Liver (tissue), 9 donors: ENCODE measurements around the gene ELK4. TPM values are rescaled to one million over a fixed set of nuclear protein-coding genes. Genes with fewer than 3 reads are reported as not detected.

ENCODE experiments used
- DNase-seq: peaks from one replicate; pipeline ENCODE4 v3.0.0-alpha.2; 2017; ENCODE audit warnings: low spot score
- H3K27ac ChIP-seq, 2 donors: one replicate each; pipeline ENCODE4 v1.7.0; 2013; ENCODE audit warnings: inconsistent platforms in 2 of 2, low read length in 2 of 2, control low read depth in 1 of 2, low read depth in 1 of 2, mild to moderate bottlenecking in 1 of 2
- H3K27me3 ChIP-seq, 4 donors: one replicate each; pipeline versions ENCODE4 v1.6.1 to v1.7.0; 2013; ENCODE audit warnings: low read length in 3 of 4, inconsistent platforms in 1 of 4, mild to moderate bottlenecking in 1 of 4, moderate library complexity in 1 of 4; ENCODE audit not compliant: control insufficient read depth in 4 of 4, insufficient read depth in 4 of 4
- H3K36me3 ChIP-seq, 4 donors: one replicate each; pipeline versions ENCODE4 v1.6.1 to v1.7.0; 2013; ENCODE audit warnings: low read length in 3 of 4, mild to moderate bottlenecking in 3 of 4, low read depth in 1 of 4, moderate library complexity in 1 of 4; ENCODE audit not compliant: control insufficient read depth in 4 of 4, insufficient read depth in 3 of 4
- H3K4me1 ChIP-seq, 4 donors: one replicate each; pipeline versions ENCODE4 v1.6.1 to v1.7.0; 2013; ENCODE audit warnings: low read length in 3 of 4, mild to moderate bottlenecking in 3 of 4, moderate library complexity in 1 of 4; ENCODE audit not compliant: control insufficient read depth in 4 of 4, insufficient read depth in 4 of 4
- H3K4me3 ChIP-seq, 3 donors: one replicate each; pipeline versions ENCODE4 v1.6.1 to v1.7.0; 2013; ENCODE audit warnings: low read length in 3 of 3, control low read depth in 1 of 3, low read depth in 1 of 3, mild to moderate bottlenecking in 1 of 3
- H3K9ac ChIP-seq, 2 donors: one replicate each; pipeline ENCODE4 v1.7.0; 2013; ENCODE audit warnings: low read length in 2 of 2, mild to moderate bottlenecking in 2 of 2, moderate library complexity in 2 of 2, control low read depth in 1 of 2, low read depth in 1 of 2
- H3K9me3 ChIP-seq, 4 donors: one replicate each; pipeline versions ENCODE4 v1.6.1 to v1.7.0; 2013; ENCODE audit warnings: low read length in 3 of 4; ENCODE audit not compliant: control insufficient read depth in 4 of 4
- CTCF ChIP-seq: fragments of 150-350 bp; IDR thresholded peaks from 2 replicates; pipeline ENCODE4 v1.5.1; 2017; ENCODE audit warnings: improper control_type of control experiment, low read depth, low read length; ENCODE audit not compliant: missing input control
- EGR1 ChIP-seq, 2 donors: IDR thresholded peaks; 2 replicates each; pipeline ENCODE4 v1.6.1; 2016 to 2018; ENCODE audit warnings: antibody characterized with exemption in 2 of 2, low read depth in 2 of 2
- FOXA2 ChIP-seq: IDR thresholded peaks from 2 replicates; pipeline ENCODE4 v1.6.1; 2016; ENCODE audit warnings: antibody characterized with exemption
- HNF4A ChIP-seq, 2 donors: conservative IDR thresholded peaks; 2 replicates each; pipeline ENCODE4 v1.6.1; 2016; ENCODE audit warnings: antibody characterized with exemption in 2 of 2, mild to moderate bottlenecking in 2 of 2
- HNF4G ChIP-seq: IDR thresholded peaks from 2 replicates; pipeline ENCODE4 v1.6.1; 2016; ENCODE audit warnings: antibody characterized with exemption
- JUND ChIP-seq, 2 donors: IDR thresholded peaks; 2 replicates each; pipeline ENCODE4 v1.6.1; 2016; ENCODE audit warnings: antibody characterized with exemption in 2 of 2
- NR2F2 ChIP-seq: IDR thresholded peaks from 2 replicates; pipeline ENCODE4 v1.6.1; 2016; ENCODE audit warnings: antibody characterized with exemption
- RXRA ChIP-seq, 2 donors: IDR thresholded peaks; 2 replicates each; pipeline ENCODE4 v1.6.1; 2017 to 2018; ENCODE audit warnings: antibody characterized with exemption in 2 of 2, mild to moderate bottlenecking in 1 of 2
- SP1 ChIP-seq: IDR thresholded peaks from 2 replicates; pipeline ENCODE4 v1.6.1; 2018; ENCODE audit warnings: antibody characterized with exemption, mild to moderate bottlenecking
- TAF1 ChIP-seq: conservative IDR thresholded peaks from 2 replicates; pipeline ENCODE4 v1.6.1; 2016; ENCODE audit warnings: antibody characterized with exemption, mild to moderate bottlenecking
- YY1 ChIP-seq: IDR thresholded peaks from 2 replicates; pipeline ENCODE4 v1.6.1; 2016; ENCODE audit warnings: antibody characterized with exemption, mild to moderate bottlenecking
- ZBTB33 ChIP-seq: IDR thresholded peaks from 2 replicates; pipeline ENCODE4 v1.6.1; 2016; ENCODE audit warnings: antibody characterized with exemption
- WGBS: extraction: QIAGEN DNeasy Blood & Tissue Kit; methylation state at CpG from one replicate; pipeline ENCODE4 v1.1.7; 2013; 5-methylcytosine and 5-hydroxymethylcytosine counted together
- polyA plus RNA-seq, 2 donors: library from polyadenylated mRNA; stranded (reverse) in 1 of 2; unstranded in 1 of 2; fragments of 200-250 nt in 1 of 2; fragments of >200 nt in 1 of 2; fragmentation: Nextera tagmentation in 1 of 2; extraction: Ambion mirVana in 1 of 2; gene quantifications; one replicate each; pipeline versions ENCODE4 v1.2.1 to v1.2.3, GENCODE V29; 2013 to 2015
- total RNA-seq, 2 donors: library from RNA; depleted of rRNA; stranded (reverse); fragments of >200 nt; gene quantifications; one replicate each; pipeline ENCODE4 v1.2.3, GENCODE V29; 2014
- TF ChIP-seq, protein P1 (sequence below): IDR thresholded peaks from 2 replicates; pipeline ENCODE4 v1.6.1; 2016; ENCODE audit warnings: antibody characterized with exemption
- TF ChIP-seq, protein P2 (sequence below): IDR thresholded peaks from 2 replicates; pipeline ENCODE4 v1.6.1; 2016; ENCODE audit warnings: antibody characterized with exemption, mild to moderate bottlenecking
- donor health status: healthy.
- donor health status: healthy.
- donor health status: healthy.
- donor health status: healthy.
- donor health status: healthy.

Gene ELK4
- total and polyA plus RNA-seq, 4 donors: 3.5 to 20.2 (median 6.9) TPM

- peak; percentile 57 for DNase-seq
- Histone ChIP-seq H3K4me1 (peaks cover 15 to 71% (median 63%) of the 10 kb centered on the region in 4 donors), H3K27ac (peak overlapping the region; percentile 47 to 80), H3K27me3 (no peaks in the 10 kb centered on the region), H3K36me3 (no peaks in the 10 kb centered on the region), H3K9me3 (no peaks in the 10 kb centered on the region), H3K9ac (peak overlapping the region in 1 of 2 donors; percentile 67), H3K4me3 (peak overlapping the region; percentile 3 to 87 (median 78))
- TF ChIP-seq SP1: peak; percentile 5
- TF ChIP-seq FOXA2: no peak
- TF ChIP-seq NR2F2: peak; percentile 42
- no peak for TF ChIP-seq EGR1 (IDR thresholded peaks at IDR 0.05; ENCODE audit: low read depth in 2 of 2)
- WGBS: 24% methylated on average over 10 of the region's 10 CpGs
Measured at GRCh38 chr1:205678286-205679111, 46.7 kb upstream of the ELK4 start.

DNA sequence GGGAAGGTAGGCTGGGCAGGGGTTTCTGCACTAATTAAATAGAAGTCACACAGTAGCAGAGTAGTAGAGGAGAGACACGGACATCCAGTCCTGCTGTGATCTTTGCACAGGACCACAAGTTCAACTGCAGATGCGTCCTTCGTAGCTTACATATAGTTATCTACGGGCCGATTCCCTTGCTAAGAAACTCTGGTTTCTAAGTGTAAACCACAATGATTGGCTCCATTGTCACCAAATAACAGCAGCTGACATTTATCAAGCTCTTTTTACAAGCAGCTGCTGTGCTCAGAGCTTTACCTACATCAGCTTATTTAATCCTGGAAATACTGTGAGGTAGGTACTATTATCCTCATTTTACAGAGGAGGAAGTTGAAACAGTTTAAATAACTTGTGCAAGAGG lies 45.4 kb upstream of the ELK4 start:
- H3K4me1 ChIP-seq: peaks cover 23 to 84% (median 76%) of the 10 kb centered on the region in 4 donors
- no peaks in the 10 kb centered on the region for H3K27me3 ChIP-seq
- H3K4me3 ChIP-seq: no peak overlapping the region
- no peak for DNase-seq
- TF ChIP-seq HNF4A (conservative IDR thresholded peaks at IDR 0.05) (peak; percentile 47 to 63), RXRA (IDR thresholded peaks at IDR 0.05) (peak in 1 of 2 donors; percentile 4)
- TF ChIP-seq, protein P1, sequence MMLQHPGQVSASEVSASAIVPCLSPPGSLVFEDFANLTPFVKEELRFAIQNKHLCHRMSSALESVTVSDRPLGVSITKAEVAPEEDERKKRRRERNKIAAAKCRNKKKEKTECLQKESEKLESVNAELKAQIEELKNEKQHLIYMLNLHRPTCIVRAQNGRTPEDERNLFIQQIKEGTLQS: no peak
- H3K36me3 ChIP-seq: no peaks in the 10 kb centered on the region
- H3K27ac ChIP-seq: peak overlapping the region; percentile 57 to 77
- H3K9me3 ChIP-seq: no peaks in the 10 kb centered on the region
- H3K9ac ChIP-seq: no peak overlapping the region
- 24% methylated on average over 5 of the region's 5 CpGs for WGBS

DNA sequence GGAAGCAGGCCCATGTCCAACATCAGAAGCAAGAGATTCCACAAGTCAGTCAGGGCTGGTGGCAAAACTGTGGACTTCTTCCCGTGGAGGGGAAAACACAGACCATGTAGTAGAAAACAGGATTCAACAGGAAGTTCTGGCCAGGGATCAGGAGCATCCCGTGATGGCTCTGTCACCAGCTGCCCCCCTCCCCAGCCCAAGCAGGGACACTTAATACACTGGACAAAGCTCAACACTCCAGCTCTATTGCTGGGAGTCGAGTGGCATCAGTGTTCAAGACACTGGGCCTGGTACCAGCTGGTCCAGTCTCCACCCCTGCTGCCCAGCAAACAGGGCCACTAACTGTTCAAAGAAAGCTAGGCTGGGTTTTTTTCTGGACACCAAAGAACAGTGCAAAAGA lies 44.8 kb upstream of the ELK4 start:
- Histone ChIP-seq H3K9ac (no peak overlapping the region), H3K27me3 (no peaks in the 10 kb centered on the region), H3K4me3 (no peak overlapping the region), H3K36me3 (no peaks in the 10 kb centered on the region), H3K27ac (peak overlapping the region; percentile 57 to 77), H3K9me3 (no peaks in the 10 kb centered on the region), H3K4me1 (peaks cover 23 to 89% (median 82%) of the 10 kb centered on the region in 4 donors)
- TF ChIP-seq FOXA2: no peak
- DNase-seq: no peak
- 19% methylated on average over 3 of the region's 3 CpGs for WGBS

DNA sequence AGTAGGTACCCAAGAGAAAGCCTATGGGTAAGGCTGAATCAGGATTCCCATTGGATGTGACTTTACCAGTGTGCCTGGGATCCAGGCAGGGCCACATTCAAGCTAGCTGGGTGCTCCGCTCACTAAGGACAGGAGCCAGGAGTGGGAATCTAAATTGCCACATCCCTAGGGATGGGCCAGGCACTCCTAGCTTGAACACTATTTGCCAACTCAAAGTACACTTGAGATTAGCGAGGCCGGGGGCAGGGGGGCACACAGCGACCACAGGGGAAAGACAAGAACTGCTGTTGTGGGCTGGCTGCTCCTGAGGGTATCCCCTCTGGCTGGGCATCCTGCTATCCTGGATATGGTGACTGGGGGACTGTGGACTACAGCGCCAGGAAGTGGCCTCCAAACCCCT lies 44.2 kb upstream of the ELK4 start:
- H3K27ac ChIP-seq: peak overlapping the region; percentile 57 to 77
- DNase-seq: peak; percentile 59
- TF ChIP-seq EGR1 (IDR thresholded peaks at IDR 0.05; ENCODE audit: low read depth in 2 of 2) (peak in 1 of 2 donors; percentile 31), JUND (IDR thresholded peaks at IDR 0.05) (peak in 1 of 2 donors; percentile 49), YY1 (no peak), TAF1 (no peak), FOXA2 (peak; percentile 59), RXRA (IDR thresholded peaks at IDR 0.05) (peak; percentile 63 to 64), CTCF (no peak), HNF4G (peak; percentile 57), ZBTB33 (no peak), NR2F2 (no peak)
- TF ChIP-seq, protein P2, sequence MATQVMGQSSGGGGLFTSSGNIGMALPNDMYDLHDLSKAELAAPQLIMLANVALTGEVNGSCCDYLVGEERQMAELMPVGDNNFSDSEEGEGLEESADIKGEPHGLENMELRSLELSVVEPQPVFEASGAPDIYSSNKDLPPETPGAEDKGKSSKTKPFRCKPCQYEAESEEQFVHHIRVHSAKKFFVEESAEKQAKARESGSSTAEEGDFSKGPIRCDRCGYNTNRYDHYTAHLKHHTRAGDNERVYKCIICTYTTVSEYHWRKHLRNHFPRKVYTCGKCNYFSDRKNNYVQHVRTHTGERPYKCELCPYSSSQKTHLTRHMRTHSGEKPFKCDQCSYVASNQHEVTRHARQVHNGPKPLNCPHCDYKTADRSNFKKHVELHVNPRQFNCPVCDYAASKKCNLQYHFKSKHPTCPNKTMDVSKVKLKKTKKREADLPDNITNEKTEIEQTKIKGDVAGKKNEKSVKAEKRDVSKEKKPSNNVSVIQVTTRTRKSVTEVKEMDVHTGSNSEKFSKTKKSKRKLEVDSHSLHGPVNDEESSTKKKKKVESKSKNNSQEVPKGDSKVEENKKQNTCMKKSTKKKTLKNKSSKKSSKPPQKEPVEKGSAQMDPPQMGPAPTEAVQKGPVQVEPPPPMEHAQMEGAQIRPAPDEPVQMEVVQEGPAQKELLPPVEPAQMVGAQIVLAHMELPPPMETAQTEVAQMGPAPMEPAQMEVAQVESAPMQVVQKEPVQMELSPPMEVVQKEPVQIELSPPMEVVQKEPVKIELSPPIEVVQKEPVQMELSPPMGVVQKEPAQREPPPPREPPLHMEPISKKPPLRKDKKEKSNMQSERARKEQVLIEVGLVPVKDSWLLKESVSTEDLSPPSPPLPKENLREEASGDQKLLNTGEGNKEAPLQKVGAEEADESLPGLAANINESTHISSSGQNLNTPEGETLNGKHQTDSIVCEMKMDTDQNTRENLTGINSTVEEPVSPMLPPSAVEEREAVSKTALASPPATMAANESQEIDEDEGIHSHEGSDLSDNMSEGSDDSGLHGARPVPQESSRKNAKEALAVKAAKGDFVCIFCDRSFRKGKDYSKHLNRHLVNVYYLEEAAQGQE: peak; percentile 47
- TF ChIP-seq, protein P1: no peak

More for the DNA sequence above, 44.2 kb upstream of the ELK4 start:
- H3K27me3 ChIP-seq: no peaks in the 10 kb centered on the region
- no peak overlapping the region for H3K9ac ChIP-seq
- H3K9me3 ChIP-seq: no peaks in the 10 kb centered on the region
- peaks cover 26 to 89% (median 83%) of the 10 kb centered on the region in 4 donors for H3K4me1 ChIP-seq
- no peaks in the 10 kb centered on the region for H3K36me3 ChIP-seq
- WGBS: 40% methylated on average over 5 of the region's 5 CpGs
- H3K4me3 ChIP-seq: no peak overlapping the region
